ENCODE data around the gene MAFG.

DNA sequence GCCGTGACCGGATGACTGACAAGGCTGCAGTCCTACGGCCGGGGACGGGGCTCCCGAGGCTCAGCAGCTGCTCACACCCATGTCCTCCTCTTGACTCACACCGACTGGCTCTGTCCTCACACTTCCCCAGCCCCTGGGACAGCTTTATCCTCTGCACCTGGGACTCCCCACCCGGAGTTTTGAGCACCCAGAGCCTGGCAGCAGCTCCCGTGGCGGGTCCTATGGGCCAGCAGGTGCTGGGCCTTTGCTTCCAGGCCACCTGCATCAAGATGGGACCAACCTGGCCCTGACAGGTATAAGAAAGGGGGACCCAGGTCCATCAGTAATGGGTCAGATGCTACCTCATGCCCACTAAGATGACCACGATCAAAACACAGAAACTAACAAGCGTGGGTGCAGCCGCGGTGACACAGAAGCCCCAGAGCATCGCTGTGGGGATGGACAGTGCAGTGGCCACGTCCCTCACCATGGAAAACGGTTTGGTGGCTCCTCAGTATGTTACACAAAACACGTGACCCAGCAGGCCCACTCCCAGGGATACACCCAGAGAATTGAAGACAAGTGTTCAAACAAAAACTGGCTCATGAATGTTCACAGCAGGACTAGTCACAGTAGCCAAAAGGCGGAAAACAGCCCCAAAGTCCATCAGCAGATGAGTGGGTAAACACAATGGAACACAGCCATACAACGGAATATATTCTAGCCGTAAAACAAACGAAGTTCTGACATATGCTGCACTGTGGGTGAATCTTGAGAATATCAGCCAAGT, 36.7 kb upstream of the MAFG start:
- TF ChIP-seq SMC3 (IDR thresholded peaks at IDR 0.05; ENCODE audit: low read depth, low read length) (no peak), CHD2 (IDR thresholded peaks at IDR 0.05; ENCODE audit: low read length, partially characterized antibody) (no peak), ZBTB33 (IDR thresholded peaks at IDR 0.05; ENCODE audit: borderline replicate concordance, low read depth) (no peak), JUND (IDR thresholded peaks at IDR 0.05) (no peak), TEAD4 (IDR thresholded peaks at IDR 0.05; ENCODE audit: borderline replicate concordance, insufficient read depth) (no peak), TCF12 (IDR thresholded peaks at IDR 0.05) (no peak), GABPA (IDR thresholded peaks at IDR 0.05; ENCODE audit: low read depth) (no peak), RFX5 (IDR thresholded peaks at IDR 0.05; ENCODE audit: low read length) (no peak), FOXJ3 (CRISPR knock-in tag; IDR thresholded peaks at IDR 0.05) (no peak), YY1 (IDR thresholded peaks at IDR 0.05; ENCODE audit: low read depth) (no peak), SIN3A (IDR thresholded peaks at IDR 0.05; ENCODE audit: borderline replicate concordance, low read depth, low read length) (no peak)
- TF ChIP-seq, protein P1, sequence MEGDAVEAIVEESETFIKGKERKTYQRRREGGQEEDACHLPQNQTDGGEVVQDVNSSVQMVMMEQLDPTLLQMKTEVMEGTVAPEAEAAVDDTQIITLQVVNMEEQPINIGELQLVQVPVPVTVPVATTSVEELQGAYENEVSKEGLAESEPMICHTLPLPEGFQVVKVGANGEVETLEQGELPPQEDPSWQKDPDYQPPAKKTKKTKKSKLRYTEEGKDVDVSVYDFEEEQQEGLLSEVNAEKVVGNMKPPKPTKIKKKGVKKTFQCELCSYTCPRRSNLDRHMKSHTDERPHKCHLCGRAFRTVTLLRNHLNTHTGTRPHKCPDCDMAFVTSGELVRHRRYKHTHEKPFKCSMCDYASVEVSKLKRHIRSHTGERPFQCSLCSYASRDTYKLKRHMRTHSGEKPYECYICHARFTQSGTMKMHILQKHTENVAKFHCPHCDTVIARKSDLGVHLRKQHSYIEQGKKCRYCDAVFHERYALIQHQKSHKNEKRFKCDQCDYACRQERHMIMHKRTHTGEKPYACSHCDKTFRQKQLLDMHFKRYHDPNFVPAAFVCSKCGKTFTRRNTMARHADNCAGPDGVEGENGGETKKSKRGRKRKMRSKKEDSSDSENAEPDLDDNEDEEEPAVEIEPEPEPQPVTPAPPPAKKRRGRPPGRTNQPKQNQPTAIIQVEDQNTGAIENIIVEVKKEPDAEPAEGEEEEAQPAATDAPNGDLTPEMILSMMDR (IDR thresholded peaks at IDR 0.05) = no peak
- TF ChIP-seq, protein P2, sequence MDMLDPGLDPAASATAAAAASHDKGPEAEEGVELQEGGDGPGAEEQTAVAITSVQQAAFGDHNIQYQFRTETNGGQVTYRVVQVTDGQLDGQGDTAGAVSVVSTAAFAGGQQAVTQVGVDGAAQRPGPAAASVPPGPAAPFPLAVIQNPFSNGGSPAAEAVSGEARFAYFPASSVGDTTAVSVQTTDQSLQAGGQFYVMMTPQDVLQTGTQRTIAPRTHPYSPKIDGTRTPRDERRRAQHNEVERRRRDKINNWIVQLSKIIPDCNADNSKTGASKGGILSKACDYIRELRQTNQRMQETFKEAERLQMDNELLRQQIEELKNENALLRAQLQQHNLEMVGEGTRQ (IDR thresholded peaks at IDR 0.05; ENCODE audit: borderline replicate concordance, low read depth, low read length) = no peak
- TF ChIP-seq, protein P3, sequence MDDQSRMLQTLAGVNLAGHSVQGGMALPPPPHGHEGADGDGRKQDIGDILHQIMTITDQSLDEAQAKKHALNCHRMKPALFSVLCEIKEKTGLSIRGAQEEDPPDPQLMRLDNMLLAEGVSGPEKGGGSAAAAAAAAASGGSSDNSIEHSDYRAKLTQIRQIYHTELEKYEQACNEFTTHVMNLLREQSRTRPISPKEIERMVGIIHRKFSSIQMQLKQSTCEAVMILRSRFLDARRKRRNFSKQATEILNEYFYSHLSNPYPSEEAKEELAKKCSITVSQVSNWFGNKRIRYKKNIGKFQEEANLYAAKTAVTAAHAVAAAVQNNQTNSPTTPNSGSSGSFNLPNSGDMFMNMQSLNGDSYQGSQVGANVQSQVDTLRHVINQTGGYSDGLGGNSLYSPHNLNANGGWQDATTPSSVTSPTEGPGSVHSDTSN (IDR thresholded peaks at IDR 0.05) = no peak
